DMS 273 treated with DMSO at 0.1 percent for 48 hours (cell line): ENCODE data around the gene ADCYAP1R1.
A peak's percentile ranks its signal among the peaks of the same experiment; 100 is the strongest.

Source experiments
- DNase-seq: peaks from one replicate; lab custom pipeline; 2025; lab: John Stamatoyannopoulos, UW

ADCYAP1R1 gene

DNA sequence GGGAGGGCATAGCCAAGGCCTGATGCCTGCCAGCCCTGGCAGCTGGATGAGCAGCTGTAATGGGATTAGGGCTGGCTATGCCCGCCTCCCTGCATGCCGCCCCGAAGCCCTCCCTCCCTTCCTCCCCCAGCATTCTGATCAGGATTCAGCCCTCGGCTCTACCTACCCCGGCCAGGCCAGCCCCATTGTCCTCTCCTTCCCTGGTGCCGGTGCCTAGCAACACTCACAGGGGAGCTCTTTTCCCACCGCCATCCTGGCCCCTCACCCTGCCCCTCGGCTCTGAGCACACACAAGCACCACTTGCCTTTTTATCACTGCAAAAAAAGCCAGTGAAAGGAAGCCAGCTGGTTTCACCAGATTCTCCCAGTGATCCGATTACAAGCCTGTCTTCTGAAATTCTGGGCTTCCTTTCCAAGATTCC, 9.0 kb upstream of the ADCYAP1R1 start:
- peak; percentile 96 for DNase-seq

DNA sequence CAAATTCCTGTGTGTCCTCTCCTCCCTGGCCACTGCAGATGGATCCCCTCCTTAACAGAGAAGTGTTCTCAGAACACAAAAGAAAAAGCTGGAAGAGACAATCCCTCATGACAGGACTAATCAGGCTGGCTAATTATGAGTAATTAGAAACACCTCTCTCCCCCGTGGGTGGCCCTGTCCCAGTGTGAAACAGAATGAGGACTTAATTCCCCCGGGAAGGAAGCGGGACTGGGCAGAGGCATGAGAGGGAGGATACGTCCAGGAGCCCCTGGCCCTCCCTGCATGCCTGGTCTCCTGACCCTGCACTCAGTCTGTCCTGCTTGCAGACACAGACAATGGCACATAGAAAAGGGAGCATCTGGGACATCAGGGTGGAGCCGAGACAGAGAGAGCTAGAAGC, 7.6 kb upstream of the ADCYAP1R1 start:
- no peak for DNase-seq

DNA sequence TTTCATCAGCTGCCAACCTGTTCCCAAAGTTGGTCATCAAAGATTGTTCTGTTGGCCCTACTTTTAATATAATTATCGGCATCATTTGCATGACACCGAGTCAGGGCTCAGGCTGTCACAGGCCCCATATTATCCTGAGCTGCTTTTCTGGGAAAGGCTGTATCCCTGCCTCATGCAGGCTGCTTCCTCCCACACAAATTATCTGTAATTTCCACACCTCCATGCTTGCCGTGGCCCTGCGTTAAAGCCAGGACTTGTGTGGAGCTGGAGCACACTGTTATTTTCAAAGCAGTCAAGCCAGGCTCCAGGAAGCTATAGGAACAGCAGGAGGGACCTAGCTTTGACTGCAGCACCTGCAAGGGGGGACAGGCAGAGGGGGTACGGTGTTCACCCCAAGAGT, 5.4 kb upstream of the ADCYAP1R1 start:
- DNase-seq = no peak

DNA sequence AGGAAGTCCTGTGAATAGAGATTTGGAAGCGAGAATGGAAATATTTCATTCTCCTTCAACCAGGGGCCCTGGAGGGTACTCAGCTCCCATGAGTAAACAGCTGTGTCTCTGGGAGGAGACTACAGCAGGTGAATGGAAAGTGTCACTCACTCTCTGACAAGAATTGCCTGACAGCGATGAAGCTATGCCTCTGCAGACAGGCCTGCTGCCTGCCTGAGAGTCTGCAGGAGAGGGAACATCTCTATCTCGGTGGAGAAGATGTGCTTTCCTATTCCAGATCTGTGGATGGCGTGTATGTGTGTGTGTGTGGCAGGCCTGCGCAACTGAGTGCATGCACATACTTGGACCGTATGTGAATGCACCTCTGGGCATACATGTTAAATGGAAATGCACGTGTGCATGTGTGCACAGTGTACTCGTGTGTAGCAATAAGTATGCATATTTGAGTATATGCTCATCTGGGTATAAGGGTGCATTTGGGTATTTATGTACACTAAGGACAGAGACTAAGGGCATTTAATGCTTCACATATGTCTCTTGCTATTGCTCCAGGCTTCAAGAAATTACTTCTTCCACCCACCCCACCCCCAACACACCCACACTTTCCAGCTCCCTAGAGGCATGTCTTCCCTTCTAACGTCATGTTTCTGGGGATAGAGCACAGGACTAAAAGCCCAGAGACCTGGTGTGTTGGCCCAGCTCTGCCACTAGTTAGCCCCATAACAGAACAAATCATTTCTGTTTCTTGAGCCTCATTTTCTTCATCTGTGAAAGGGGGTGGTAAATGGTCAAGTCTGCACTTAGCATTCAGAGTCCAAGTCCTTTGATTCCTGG, 4.6 kb upstream of the ADCYAP1R1 start:
- DNase-seq = no peak

DNA sequence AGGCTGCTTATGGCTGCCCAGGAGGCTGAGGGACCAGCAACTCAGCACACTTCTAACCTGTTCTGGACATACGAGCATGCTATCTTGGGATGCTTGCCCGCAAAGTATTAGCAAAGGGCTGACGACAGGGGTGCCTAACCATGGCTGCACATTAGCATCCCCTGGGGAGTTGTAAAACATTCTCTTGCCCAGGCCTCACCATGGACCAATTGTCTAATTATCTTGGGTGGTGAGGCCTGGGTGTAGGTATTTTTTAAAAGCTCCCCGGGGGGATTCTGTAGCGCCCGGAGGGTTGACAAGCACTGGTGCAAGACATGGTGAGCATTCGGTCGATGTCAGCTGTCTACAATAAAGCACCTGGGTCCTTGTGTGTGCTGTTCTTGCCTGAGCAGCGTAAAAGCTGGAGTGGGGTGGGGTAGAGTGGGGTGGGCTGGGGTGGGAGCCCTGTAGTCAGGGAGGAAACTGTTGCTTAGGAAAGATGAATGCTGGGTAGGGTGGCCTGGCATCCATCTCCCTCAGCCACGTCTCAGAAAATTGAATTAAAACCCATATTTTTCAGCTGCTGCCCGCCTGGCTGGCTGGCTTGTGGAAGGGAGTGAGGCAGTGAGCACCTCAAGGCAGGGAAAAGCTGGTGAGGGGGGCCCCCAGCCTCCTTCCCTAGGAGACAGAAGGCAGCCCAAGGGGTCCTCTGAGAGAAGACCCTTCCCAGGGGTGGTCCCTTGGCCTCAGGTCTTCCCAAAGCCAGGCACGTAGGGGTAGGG, 2.9 kb upstream of the ADCYAP1R1 start:
- DNase-seq = no peak

DNA sequence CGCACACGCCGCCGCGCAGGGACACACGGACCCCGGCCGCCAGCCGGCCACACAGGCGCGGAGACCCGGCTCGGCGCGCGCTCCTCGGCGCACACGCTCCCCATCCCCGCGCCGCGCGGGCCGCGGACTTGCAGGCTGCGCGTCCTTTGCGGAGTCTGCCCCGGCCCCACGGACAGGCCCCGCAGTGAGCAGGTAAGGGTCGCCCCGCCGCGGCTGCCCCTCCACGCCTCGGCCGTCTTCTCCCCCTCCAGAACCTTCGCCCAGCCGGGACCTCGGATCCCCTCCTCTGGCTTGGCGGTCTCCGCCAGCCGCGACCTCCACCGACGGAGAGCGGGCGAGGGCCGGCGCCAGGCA, 356 bp downstream of the ADCYAP1R1 start:
- DNase-seq = no peak

DNA sequence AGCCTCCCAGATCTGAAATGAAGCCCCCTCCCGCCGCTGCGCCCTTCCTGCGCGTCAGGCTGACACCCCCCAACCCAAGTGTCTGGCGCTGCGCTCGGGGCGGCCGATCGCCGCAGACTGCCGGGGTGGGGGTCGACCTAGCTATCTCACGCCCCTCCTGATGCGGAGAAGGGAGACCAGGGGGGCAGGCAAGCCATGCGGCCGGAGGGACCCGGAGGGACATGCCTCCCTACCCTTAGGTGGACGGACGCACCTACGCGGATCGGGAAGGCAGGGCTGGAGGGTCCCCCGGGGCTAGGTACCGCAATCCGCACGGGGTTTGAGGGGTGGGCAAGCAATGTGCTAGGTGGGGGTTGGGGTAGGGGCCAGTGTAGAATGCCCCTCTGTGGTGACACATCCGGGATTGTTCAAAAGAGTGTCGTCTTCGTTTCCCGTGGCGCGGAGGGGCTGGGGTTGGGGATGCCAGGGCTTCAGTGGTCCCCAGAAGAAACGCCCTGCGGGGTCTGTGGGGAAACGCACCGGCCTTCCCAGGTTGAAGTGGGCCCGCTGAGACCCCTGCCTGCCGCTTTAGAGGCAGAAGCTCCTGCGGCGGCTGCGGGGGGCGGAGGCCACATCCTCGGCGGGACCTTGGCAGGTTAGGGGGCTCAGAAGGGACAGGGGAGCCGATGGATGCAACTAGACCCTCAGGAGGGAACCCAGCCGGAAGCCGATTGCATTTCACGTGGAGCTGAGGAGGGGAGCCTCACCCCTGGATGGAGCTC, 913 bp downstream of the ADCYAP1R1 start:
- no peak for DNase-seq

DNA sequence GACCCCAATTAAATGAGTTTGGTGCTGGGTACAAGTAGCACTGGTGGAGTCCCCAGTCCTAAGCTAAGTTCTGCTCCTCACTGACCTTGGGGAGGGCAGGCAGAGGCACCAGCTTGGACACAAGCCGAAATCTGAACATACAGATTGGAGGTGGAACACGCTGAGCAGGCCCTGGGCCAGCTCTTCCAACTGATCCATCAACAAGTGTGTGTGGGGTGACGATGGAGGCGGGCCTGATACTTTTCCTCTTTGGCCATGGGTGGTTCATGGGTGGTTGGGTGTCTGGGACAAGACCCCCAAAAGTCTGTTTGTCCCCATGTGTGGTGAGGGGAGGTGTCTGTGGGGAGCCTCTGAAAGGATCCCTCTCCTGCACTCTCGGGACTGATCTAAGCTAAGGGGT, 1.9 kb downstream of the ADCYAP1R1 start:
- no peak for DNase-seq

DNA sequence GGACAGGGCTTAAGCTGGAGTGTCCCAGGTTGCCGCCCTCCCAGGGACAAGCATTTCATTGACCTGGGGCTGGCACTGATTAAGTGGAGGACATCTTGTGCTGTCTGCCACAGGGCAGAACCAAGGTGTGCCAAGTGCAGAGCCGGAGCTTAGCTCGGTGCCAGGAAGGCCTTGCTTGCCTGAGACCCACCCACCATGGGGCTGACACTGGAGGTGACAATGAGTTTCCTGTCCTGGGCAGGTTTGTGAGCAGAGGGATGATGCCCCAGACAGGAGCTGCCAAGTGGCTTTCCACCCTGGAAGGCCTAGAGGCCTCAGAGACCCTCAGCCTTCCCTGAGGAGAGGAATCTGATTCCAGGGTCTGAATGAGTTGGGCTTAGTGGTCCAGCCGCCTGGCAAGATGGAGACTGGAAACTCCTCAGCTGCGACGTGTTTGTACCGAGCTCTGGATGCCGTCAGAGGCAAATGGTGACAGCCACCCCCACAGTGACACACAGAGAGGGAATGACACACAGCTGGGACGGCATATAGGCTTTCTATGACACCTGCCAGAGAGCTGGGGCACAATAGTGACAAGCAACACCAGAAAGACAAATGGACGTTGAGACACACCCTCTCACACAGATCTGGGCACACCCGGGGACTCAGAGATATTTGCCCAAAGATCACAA, 2.6 kb downstream of the ADCYAP1R1 start:
- no peak for DNase-seq

DNA sequence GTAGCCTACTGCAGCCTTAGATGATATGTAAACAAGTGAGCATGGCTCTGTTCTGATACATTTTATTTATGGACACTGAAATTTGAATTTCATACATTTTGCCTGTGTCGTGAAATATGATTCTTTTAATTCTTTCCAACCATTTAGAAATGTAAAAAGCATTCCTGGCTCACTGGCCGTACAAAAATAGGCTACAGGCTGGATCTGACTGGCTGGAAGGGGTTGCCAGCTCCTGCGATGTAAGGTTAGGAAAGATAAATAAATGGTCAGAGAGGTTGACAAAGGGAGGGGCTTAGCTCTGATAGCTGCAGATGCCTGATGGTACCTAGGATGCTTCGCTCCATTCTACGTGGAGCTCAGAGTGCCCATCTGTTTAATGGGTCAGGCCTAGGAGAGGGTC, 3.4 kb downstream of the ADCYAP1R1 start:
- no peak for DNase-seq

DNA sequence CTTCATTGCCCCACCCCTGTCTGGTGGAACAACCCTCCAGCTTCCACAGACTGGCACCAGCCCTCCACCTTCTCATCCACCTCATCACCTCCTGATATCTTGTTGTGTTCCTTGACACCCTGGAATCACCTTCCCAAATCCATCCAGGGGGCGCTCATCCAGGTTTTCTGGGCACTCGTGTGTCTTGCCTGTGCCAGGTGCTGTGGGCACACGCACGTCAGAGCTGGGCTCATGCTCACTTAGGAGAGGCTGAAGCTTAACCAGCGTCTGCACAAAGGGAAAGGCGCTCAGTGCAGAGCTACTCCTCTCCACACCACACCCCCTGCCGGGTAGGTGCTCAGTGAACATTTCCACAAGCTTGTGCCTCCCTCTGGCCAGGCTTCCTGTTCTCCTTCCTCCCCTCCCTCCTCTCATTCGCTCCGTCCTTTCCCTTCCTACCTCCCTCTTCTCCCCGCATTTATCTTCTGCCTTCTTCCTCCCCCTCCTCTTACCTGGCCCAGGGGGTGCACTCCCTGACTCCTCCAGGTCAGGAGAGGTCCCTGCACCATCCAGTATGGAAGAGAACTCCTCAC, 4.8 kb downstream of the ADCYAP1R1 start:
- no peak for DNase-seq

DNA sequence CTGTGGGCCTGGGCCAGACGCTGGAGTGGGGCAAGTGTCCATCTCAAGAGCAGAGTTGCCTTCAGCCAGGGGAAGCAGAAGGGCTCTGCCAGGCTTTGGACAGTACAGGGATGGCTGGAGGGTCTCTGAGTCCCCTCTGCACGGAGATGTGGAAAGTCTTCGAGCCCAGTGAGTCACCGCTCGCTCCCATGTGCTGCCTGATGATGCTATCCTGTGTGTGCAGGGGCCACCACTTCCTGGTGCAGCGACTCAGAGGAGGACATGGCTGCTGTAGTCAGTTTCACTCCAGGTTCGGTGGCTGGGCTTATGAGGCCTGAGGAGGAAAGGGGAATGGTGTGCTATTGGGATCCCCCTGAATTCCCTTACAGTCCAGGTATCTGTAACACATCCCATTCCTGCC, 6.0 kb downstream of the ADCYAP1R1 start:
- no peak for DNase-seq

DNA sequence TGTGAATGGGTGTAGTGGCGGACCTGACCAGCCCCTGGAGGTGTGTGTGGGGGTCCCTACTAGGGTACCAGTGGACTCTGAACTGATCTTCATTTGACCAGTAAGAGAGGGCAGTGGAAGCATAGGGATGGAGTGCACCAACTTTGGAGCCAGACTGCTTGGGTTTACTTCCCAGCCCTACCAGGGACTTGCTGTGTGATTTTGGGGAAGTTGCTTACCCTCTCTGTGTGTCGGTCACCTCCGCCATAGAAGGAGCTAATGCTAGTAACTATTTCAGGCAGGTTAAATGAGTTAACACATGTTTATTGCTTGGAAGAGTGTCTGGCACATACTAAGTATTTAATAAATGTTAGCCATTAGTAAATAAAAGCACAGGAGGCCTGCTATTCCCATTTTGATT, 6.6 kb downstream of the ADCYAP1R1 start:
- no peak for DNase-seq

DNA sequence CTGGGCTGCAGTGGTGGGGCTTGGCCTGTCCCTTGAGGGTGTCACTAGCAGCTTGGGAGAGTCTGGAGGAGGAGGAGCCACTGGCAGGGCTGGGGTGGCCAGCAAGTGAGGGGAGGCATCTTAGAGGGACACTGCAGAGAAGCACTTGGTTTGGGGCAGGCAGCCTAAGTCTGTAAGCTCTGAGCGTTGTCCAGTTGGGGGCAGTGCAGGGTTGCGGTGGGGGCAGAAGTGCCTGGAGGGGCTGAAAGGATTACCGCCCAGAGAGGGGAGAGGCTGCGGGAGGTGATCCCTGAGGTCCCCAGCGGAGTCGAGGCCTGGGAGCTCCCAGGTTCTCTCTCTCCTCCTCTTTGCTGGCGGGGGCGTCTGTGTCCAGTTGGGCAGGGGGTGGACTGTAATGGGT, 7.4 kb downstream of the ADCYAP1R1 start:
- DNase-seq = no peak

DNA sequence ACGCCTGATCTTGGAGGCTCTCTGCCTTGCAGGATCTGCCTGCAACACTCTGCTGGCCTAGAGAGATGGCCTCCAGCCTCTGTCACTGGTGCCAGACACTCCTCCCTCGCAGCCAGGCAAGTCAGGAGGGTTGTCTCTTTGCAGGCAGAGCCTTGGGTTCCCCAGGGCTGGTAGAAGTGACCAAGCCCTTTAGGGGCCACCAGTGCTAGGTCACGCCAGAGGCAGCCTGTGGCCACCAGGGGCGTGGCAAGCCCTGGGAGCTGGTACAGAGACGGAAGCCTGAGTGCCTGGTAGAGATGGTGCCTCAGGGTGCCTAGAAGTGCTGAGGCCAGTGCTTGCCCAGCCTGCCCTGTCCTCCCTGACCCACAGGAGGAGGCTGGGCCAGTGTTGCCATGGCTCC, 9.1 kb downstream of the ADCYAP1R1 start:
- no peak for DNase-seq

DNA sequence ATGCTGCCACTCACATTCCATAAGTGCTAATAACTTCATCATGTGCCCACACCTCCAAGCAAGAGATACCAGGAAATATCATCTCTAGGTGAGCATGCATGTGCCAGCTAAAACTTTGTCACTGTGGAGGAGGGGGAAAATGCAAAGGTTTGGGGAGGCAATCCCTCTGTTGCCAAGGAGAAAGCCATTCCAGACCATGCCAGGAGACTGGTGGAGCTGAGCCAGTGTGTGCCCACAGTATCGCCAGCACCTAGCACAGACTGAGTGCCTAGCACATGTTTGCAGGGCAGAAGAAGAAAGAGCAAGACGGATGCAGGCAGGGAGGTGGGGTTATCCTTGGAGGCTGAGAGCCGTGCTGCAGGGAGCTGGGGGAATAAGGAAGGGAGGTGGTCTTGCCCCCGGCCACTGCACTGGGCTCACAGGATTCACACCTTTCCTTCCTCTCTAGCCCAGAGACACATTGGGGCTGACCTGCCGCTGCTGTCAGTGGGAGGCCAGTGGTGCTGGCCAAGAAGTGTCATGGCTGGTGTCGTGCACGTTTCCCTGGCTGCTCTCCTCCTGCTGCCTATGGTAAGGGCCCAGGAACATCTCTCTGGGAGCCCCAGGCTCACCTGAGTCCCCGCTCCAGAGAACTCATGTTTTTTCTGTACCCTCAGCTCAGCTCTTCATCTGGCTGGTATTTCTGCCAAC, 10.8 kb downstream of the ADCYAP1R1 start:
- no peak for DNase-seq

DNA sequence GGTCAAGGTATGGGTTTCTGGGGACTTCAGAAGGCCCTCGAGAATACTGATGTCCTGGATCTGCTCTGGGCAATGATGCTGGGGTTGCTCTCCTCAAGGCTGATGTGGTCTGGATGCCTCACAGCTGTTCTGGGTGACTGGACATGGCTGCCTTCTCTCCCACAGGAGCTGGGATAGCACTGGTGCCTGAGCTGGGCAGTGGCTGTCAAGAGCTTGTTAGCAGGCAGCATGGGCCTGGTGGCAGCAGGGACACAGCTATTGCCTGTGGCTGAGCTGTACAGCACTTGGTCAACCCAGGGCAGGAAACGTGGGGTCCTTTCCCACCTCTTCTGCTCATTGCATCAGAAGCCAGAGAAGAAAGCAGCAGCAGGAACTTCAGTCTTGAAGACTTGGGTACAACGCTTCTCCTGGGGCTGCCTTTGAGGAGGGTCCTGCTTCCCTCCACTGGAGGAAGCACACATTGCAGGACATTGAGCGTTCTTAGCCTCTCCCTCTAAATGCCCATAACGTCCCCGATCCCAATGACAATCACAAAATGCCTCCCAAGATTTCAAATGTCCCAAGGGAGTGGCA, 13.0 kb downstream of the ADCYAP1R1 start:
- no peak for DNase-seq

DNA sequence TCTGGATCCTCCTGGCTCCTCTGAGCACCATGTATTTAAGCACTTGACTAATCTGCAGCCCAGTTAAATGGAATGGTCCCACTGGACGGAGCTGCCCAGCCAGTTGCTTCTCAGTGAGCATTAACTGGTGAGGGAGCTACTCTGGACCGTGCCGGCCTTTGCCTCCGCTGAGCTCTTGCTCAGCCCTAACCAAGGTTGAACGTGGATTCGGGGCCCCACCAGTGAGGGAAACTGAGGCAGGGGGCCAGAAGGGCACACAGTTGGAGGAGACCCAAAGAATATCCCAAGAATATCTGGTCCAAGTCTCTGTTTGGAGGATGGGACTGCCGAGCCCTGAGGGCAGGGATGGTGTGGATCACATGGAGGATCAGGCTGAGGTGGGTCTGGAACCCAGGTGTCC, 13.7 kb downstream of the ADCYAP1R1 start:
- DNase-seq = no peak

DNA sequence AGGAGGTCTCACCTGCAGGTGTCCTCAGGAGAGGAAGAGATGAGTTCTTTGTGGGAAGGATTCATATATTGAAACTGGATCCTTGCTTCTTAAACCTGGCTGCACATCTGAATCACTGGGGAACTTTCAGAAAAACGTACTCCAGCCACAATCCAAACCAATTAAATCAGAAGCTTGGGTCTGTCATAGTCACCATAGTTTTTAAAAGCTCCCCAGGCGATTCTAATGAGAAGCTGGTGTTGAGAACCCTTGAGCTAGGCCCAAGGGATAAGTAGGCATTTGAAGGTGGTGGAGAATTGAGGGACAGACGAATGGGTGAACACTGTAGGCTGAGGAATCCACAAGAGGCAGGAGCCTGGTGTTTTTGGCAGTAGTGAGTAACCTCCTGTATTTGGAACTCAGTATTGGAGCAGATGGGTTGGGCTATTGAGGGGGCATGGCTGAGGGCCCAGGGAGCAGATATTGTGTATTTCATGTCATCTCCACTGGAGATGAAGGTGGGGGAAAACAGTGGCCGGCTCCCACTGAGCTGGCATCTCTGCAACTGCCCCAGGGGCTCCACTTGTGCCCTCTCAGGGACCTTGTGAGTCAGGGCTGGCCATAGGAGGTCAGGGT, 14.5 kb downstream of the ADCYAP1R1 start:
- DNase-seq = no peak

DNA sequence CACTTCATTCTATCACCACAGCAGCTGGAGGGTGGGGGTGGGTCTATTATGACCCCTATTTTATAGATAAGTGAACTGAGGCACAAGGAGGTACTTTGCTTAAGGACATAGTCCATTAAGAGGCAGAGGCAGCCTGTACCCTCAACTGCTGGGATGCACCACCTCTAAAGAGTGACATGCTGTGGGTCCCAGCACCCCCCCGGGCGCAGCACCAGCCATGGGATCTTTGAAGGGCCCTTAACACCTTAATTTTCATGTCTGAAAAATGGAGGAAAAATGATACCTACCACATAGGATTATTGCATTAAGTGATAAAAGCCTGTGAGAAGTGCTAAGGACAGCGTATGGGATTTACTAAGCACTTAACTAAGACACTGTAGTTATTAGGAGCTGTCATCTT, 15.4 kb downstream of the ADCYAP1R1 start:
- no peak for DNase-seq
